Lower leg skin (tissue), 4 donors: ENCODE data around the gene NRXN3. TPM values are rescaled to one million over a fixed set of nuclear protein-coding genes. Genes with fewer than 3 reads are reported as not detected.

Experiments
- DNase-seq, 2 donors: peaks; one replicate each; pipeline ENCODE4 v3.0.0-alpha.2; 2019; ENCODE audit warnings: low spot score in 2 of 2
- H3K4me3 ChIP-seq: fragments of 200-600 bp; sonication (generic); 2 replicates; pipeline ENCODE4 v1.5.1; 2017; ENCODE audit warnings: mild to moderate bottlenecking, low read depth; ENCODE audit not compliant: poor library complexity, severe bottlenecking
- CTCF ChIP-seq, 3 donors: fragments of 450-650 bp; IDR thresholded peaks; one replicate each; pipeline ENCODE4 v1.5.1; 2016; ENCODE audit warnings: antibody characterized with exemption in 3 of 3, mild to moderate bottlenecking in 3 of 3, moderate library complexity in 2 of 3
- POLR2A ChIP-seq, 2 donors: fragments of 450-650 bp; IDR thresholded peaks; one replicate each; pipeline ENCODE4 v1.6.1; 2016 to 2017; ENCODE audit warnings: antibody characterized with exemption in 2 of 2, mild to moderate bottlenecking in 1 of 2, moderate library complexity in 1 of 2
- WGBS, 2 donors: methylation state at CpG; one replicate each; pipeline ENCODE4 v1.1.5; 2018; 5-methylcytosine and 5-hydroxymethylcytosine counted together
- intact Hi-C: fragments of 100-400 bp; cut with DNase I; formaldehyde crosslinking; loops from one replicate; pipeline ENCODE4 v1.15.0; 2023; ENCODE audit warnings: low total_unique reads
- total RNA-seq, 4 donors: library from RNA; depleted of rRNA; stranded (reverse); fragments of >200 nt; gene quantifications; one replicate each; pipeline ENCODE4 v1.1.0, GENCODE V29; 2016

Gene NRXN3
- total RNA-seq, 4 donors from 2014 or later: 0.61 to 2.4 (median 1.7) TPM

GRCh38 chr14:78631551-78631950, 461.4 kb downstream of the NRXN3 start:
- DNase-seq: no peak
- 81 to 88% methylated on average over 2 of the region's 2 CpGs for WGBS, 2 donors
- H3K4me3 ChIP-seq: no peak overlapping the region
- TF ChIP-seq CTCF (IDR thresholded peaks at IDR 0.05) (no peak), POLR2A (IDR thresholded peaks at IDR 0.05) (no peak)
- intact Hi-C loops: no loop called here

- TF ChIP-seq CTCF (IDR thresholded peaks at IDR 0.05) (no peak), POLR2A (IDR thresholded peaks at IDR 0.05) (no peak)
- H3K4me3 ChIP-seq: no peak overlapping the region
- no peak for DNase-seq
- intact Hi-C loops: no loop called here
Observed at GRCh38 chr14:78633752-78634151, 463.6 kb downstream of the NRXN3 start.

GRCh38 chr14:78637489-78637888, 467.3 kb downstream of the NRXN3 start:
- intact Hi-C loops: no loop called here
- H3K4me3 ChIP-seq: no peak overlapping the region
- TF ChIP-seq POLR2A (IDR thresholded peaks at IDR 0.05) (no peak), CTCF (IDR thresholded peaks at IDR 0.05) (no peak)
- DNase-seq: no peak
- WGBS, 2 donors: 59 to 66% methylated on average over 2 of the region's 2 CpGs

- intact Hi-C loops: no loop called here
- TF ChIP-seq POLR2A (IDR thresholded peaks at IDR 0.05): no peak
- TF ChIP-seq CTCF (IDR thresholded peaks at IDR 0.05): no peak
- H3K4me3 ChIP-seq: no peak overlapping the region
- 28 to 33% methylated on average over 5 of the region's 5 CpGs for WGBS, 2 donors
- DNase-seq: no peak
Observed at GRCh38 chr14:78637908-78638475, 467.8 kb downstream of the NRXN3 start.

- no peak overlapping the region for H3K4me3 ChIP-seq
- TF ChIP-seq POLR2A (IDR thresholded peaks at IDR 0.05) (no peak), CTCF (IDR thresholded peaks at IDR 0.05) (no peak)
- intact Hi-C loops: no loop called here
- WGBS, 2 donors: 52 to 54% methylated on average over 3 of the region's 3 CpGs
- DNase-seq: no peak
Observed at GRCh38 chr14:78638926-78639325, 468.8 kb downstream of the NRXN3 start.
